ENCODE results near the gene HOATZ.

Gene HOATZ

GRCh38 chr11:111550258-111550657, 35.7 kb downstream of the HOATZ start:
- no peak for DNase-seq (ENCODE audit: low read depth)
- no peak overlapping the region for H3K4me3 ChIP-seq (ENCODE audit: low read depth, low read length)
- TF ChIP-seq CTCF (IDR thresholded peaks at IDR 0.05; ENCODE audit: control insufficient read depth, extremely low read depth, insufficient read depth), result no peak

DNA sequence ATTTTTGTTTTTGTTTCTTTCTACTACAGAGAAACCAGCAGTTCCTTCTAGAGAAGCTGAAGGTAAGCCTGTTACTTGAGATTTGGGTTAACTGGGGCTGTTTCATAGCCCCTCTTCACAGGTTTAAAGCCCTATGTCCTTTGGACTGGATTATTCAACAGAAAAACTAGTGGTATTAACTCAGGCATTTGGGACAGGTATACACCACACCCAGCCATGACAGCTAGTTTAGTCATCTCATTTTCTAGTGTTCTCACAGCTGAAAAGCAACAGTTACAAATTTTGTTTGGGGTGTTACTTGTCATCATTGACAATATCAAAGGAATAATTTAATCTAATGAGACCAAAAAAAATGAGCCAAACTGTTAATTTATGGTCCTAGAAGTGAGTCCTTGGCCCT, 40.0 kb downstream of the HOATZ start:
- no peak overlapping the region for H3K4me3 ChIP-seq (ENCODE audit: low read depth, low read length)
- DNase-seq (ENCODE audit: low read depth), result no peak
- TF ChIP-seq CTCF (IDR thresholded peaks at IDR 0.05; ENCODE audit: control insufficient read depth, extremely low read depth, insufficient read depth), result no peak

DNA sequence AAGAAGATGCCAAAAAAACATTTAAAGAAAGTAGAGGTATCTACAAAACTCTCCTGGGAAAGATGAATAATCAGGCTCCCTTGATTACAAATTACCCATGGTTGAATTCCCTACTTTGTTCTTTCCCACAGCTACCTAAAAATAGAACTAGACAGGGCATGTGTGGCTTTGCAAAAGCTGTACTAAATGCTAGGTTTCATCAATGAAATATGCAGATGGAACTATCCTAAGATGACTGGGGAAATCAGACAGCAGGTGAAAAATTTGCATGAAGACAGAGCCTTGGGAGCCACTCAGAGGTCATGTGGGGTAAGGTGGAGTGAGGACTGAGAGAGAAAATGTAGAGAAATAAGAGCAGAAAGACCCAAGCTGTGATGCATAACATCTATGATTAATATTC, 40.7 kb downstream of the HOATZ start:
- no peak for TF ChIP-seq CTCF (IDR thresholded peaks at IDR 0.05; ENCODE audit: control insufficient read depth, extremely low read depth, insufficient read depth)
- no peak overlapping the region for H3K4me3 ChIP-seq (ENCODE audit: low read depth, low read length)
- no peak for DNase-seq (ENCODE audit: low read depth)

GRCh38 chr11:111557425-111558111, 43.0 kb downstream of the HOATZ start:
- DNase-seq (ENCODE audit: low read depth), result no peak
- no peak overlapping the region for H3K4me3 ChIP-seq (ENCODE audit: low read depth, low read length)
- no peak for TF ChIP-seq CTCF (IDR thresholded peaks at IDR 0.05; ENCODE audit: control insufficient read depth, extremely low read depth, insufficient read depth)

GRCh38 chr11:111559800-111560464, 45.4 kb downstream of the HOATZ start:
- DNase-seq (ENCODE audit: low read depth), result no peak
- no peak for TF ChIP-seq CTCF (IDR thresholded peaks at IDR 0.05; ENCODE audit: control insufficient read depth, extremely low read depth, insufficient read depth)
- H3K4me3 ChIP-seq (ENCODE audit: low read depth, low read length), result no peak overlapping the region

GRCh38 chr11:111560800-111561199, 46.2 kb downstream of the HOATZ start:
- H3K4me3 ChIP-seq (ENCODE audit: low read depth, low read length), result no peak overlapping the region
- no peak for TF ChIP-seq CTCF (IDR thresholded peaks at IDR 0.05; ENCODE audit: control insufficient read depth, extremely low read depth, insufficient read depth)
- DNase-seq (ENCODE audit: low read depth), result no peak

DNA sequence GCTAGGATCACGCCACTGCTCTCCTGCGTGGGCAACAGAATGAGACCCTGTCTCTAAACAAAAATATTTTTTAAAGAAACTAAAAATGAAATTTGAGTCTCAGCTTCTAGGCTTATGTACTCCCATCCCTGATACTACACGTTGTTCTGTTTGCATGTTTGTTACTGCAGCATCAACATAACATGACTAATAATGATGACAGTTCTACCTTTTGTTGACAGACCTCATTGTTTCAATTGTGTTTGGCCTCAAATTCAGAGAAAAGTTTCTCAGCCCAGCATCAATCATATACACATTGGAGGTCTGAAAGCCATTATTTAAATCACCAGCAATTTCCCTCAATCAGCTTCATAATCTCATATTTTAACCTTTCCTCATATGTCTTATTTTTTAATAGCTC, 46.7 kb downstream of the HOATZ start:
- no peak overlapping the region for H3K4me3 ChIP-seq (ENCODE audit: low read depth, low read length)
- TF ChIP-seq CTCF (IDR thresholded peaks at IDR 0.05; ENCODE audit: control insufficient read depth, extremely low read depth, insufficient read depth), result no peak
- DNase-seq (ENCODE audit: low read depth), result no peak

Data from LNCaP clone FGC (cell line).